ENCODE data around the gene GASK1A.

The GASK1A gene

DNA sequence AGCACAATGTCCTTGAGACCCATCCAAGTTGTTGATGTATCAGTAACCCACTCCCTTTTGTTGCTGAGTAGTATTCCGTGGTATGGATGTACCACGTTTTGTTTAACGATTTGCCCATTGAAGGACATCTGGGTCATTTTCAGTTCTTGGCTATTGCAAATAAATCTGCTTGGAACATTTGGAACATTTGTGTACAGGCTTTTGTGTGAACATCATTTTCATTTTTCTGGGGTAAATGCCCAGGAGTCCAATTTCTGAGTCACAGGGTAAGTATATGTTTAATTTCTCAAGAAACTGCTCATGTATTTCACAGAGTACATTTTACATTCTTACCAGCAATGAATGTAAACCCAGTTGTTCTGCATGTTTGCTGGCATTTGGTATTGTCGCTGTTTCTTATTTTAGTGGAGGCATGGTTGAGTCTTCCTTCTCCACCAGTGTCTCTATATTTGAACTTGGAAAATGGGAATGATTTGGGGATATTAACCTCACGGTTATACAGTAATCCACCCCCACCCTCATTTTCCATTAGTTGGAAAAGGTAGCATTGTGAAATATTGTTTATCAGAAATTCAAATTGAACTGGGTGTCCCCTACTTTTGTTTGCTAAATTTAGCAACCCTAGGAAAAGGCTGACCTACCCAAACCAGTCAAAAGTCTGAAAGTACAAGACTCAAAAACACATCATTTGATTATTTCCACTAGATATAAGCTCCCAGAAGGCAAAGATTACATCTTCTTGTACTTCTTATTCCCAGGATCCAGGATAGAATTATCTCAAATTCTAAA is 96.0 kb downstream of the GASK1A start:
- ATAC-seq (ENCODE audit: low read depth) (no peak), DNase-seq (ENCODE audit: low spot score) (no peak)
- no peak for TF ChIP-seq CTCF (IDR thresholded peaks at IDR 0.05; ENCODE audit: poor library complexity, severe bottlenecking)
- no peak overlapping the region for H3K27ac ChIP-seq (ENCODE audit: poor library complexity, severe bottlenecking)
- no peaks in the 10 kb centered on the region for H3K27me3 ChIP-seq (ENCODE audit: insufficient read depth, poor library complexity, severe bottlenecking)
- H3K4me1 ChIP-seq (ENCODE audit: insufficient read depth, poor library complexity, severe bottlenecking): no peaks in the 10 kb centered on the region
- H3K9me3 ChIP-seq (ENCODE audit: severe bottlenecking): no peaks in the 10 kb centered on the region
- no peak overlapping the region for H3K4me3 ChIP-seq (ENCODE audit: severe bottlenecking)
- no peaks in the 10 kb centered on the region for H3K36me3 ChIP-seq (ENCODE audit: low read depth)

- no peaks in the 10 kb centered on the region for H3K27me3 ChIP-seq (ENCODE audit: insufficient read depth, poor library complexity, severe bottlenecking)
- no peaks in the 10 kb centered on the region for H3K36me3 ChIP-seq (ENCODE audit: low read depth)
- H3K9me3 ChIP-seq (ENCODE audit: severe bottlenecking): no peaks in the 10 kb centered on the region
- TF ChIP-seq CTCF (IDR thresholded peaks at IDR 0.05; ENCODE audit: poor library complexity, severe bottlenecking): no peak
- DNase-seq (ENCODE audit: low spot score) (no peak), ATAC-seq (ENCODE audit: low read depth) (peak; percentile 29; the same call in 2 of the 3 replicates)
- no peak overlapping the region for H3K4me3 ChIP-seq (ENCODE audit: severe bottlenecking)
- H3K27ac ChIP-seq (ENCODE audit: poor library complexity, severe bottlenecking): no peak overlapping the region
- H3K4me1 ChIP-seq (ENCODE audit: insufficient read depth, poor library complexity, severe bottlenecking): no peaks in the 10 kb centered on the region
These were observed 97.0 kb downstream of the GASK1A start for GRCh38 chr3:43075904-43076661.

DNA sequence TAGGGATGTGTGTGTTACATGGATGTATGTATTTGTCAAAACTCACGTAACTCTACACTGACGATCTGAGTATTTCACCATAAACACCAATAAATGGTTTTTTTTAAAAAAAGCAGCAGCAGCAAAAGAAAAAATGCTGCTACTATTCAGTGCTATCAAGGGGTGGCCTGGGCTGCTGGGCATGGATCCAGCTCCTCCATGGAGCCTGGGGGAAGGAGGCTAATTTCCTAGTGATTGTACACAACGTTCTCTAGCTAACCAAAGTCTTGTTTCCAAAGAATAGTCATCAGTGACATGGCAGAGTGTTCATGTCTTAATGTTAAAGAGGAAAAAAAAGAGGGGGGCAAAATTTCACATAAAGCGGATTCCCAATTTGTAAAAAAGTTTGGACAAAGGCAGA is 97.7 kb downstream of the GASK1A start:
- H3K27me3 ChIP-seq (ENCODE audit: insufficient read depth, poor library complexity, severe bottlenecking): no peaks in the 10 kb centered on the region
- DNase-seq (ENCODE audit: low spot score) (no peak), ATAC-seq (ENCODE audit: low read depth) (no peak)
- no peaks in the 10 kb centered on the region for H3K9me3 ChIP-seq (ENCODE audit: severe bottlenecking)
- H3K27ac ChIP-seq (ENCODE audit: poor library complexity, severe bottlenecking): no peak overlapping the region
- no peak for TF ChIP-seq CTCF (IDR thresholded peaks at IDR 0.05; ENCODE audit: poor library complexity, severe bottlenecking)
- H3K36me3 ChIP-seq (ENCODE audit: low read depth): no peaks in the 10 kb centered on the region
- no peak overlapping the region for H3K4me3 ChIP-seq (ENCODE audit: severe bottlenecking)
- H3K4me1 ChIP-seq (ENCODE audit: insufficient read depth, poor library complexity, severe bottlenecking): no peaks in the 10 kb centered on the region

- Histone ChIP-seq H3K4me1 (ENCODE audit: insufficient read depth, poor library complexity, severe bottlenecking) (no peaks in the 10 kb centered on the region), H3K36me3 (ENCODE audit: low read depth) (no peaks in the 10 kb centered on the region), H3K27ac (ENCODE audit: poor library complexity, severe bottlenecking) (no peak overlapping the region), H3K4me3 (ENCODE audit: severe bottlenecking) (no peak overlapping the region), H3K27me3 (ENCODE audit: insufficient read depth, poor library complexity, severe bottlenecking) (no peaks in the 10 kb centered on the region), H3K9me3 (ENCODE audit: severe bottlenecking) (no peaks in the 10 kb centered on the region)
- TF ChIP-seq CTCF (IDR thresholded peaks at IDR 0.05; ENCODE audit: poor library complexity, severe bottlenecking): no peak
- DNase-seq (ENCODE audit: low spot score) (no peak), ATAC-seq (ENCODE audit: low read depth) (no peak)
These were observed 98.2 kb downstream of the GASK1A start for GRCh38 chr3:43077261-43077660.
